ENCODE data around the gene HCFC1. TPM values are rescaled to one million over a fixed set of nuclear protein-coding genes. Genes with fewer than 3 reads are reported as not detected.

HCFC1 gene
- total RNA-seq, 1 donor from 2014 or later: 84.0 TPM

- no peak for TF ChIP-seq CTCF (IDR thresholded peaks at IDR 0.05; ENCODE audit: partially characterized antibody, unreplicated experiment)
- no peak overlapping the region for H3K4me3 Mint-ChIP-seq (ENCODE audit: unreplicated experiment)
- no peak overlapping the region for H3K27ac Mint-ChIP-seq (ENCODE audit: unreplicated experiment)
- H3K27me3 Mint-ChIP-seq (ENCODE audit: unreplicated experiment): peaks cover 3% of the 10 kb centered on the region
- peaks cover 3% of the 10 kb centered on the region for H3K4me1 Mint-ChIP-seq (ENCODE audit: low read depth, unreplicated experiment)
- H3K36me3 Mint-ChIP-seq (ENCODE audit: unreplicated experiment): no peaks in the 10 kb centered on the region
- no peak for DNase-seq
- H3K9me3 Mint-ChIP-seq (ENCODE audit: unreplicated experiment): peaks cover 5% of the 10 kb centered on the region
These were observed 19.8 kb downstream of the HCFC1 start for GRCh38 chrX:153951683-153952372.

GRCh38 chrX:153950127-153950526, 21.5 kb downstream of the HCFC1 start:
- DNase-seq: no peak
- H3K27me3 Mint-ChIP-seq (ENCODE audit: unreplicated experiment): peaks cover 3% of the 10 kb centered on the region
- TF ChIP-seq CTCF (IDR thresholded peaks at IDR 0.05; ENCODE audit: partially characterized antibody, unreplicated experiment): no peak
- peaks cover 4% of the 10 kb centered on the region for H3K9me3 Mint-ChIP-seq (ENCODE audit: unreplicated experiment)
- peaks cover 3% of the 10 kb centered on the region for H3K4me1 Mint-ChIP-seq (ENCODE audit: low read depth, unreplicated experiment)
- H3K36me3 Mint-ChIP-seq (ENCODE audit: unreplicated experiment): no peaks in the 10 kb centered on the region
- H3K4me3 Mint-ChIP-seq (ENCODE audit: unreplicated experiment): no peak overlapping the region
- H3K27ac Mint-ChIP-seq (ENCODE audit: unreplicated experiment): peak overlapping the region; percentile 55

GRCh38 chrX:153948847-153949805, 22.5 kb downstream of the HCFC1 start:
- peak overlapping the region; percentile 77 for H3K27ac Mint-ChIP-seq (ENCODE audit: unreplicated experiment)
- TF ChIP-seq CTCF (IDR thresholded peaks at IDR 0.05; ENCODE audit: partially characterized antibody, unreplicated experiment): no peak
- no peaks in the 10 kb centered on the region for H3K36me3 Mint-ChIP-seq (ENCODE audit: unreplicated experiment)
- peaks cover 3% of the 10 kb centered on the region for H3K4me1 Mint-ChIP-seq (ENCODE audit: low read depth, unreplicated experiment)
- DNase-seq: no peak
- H3K9me3 Mint-ChIP-seq (ENCODE audit: unreplicated experiment): peaks cover 2% of the 10 kb centered on the region
- no peak overlapping the region for H3K4me3 Mint-ChIP-seq (ENCODE audit: unreplicated experiment)
- H3K27me3 Mint-ChIP-seq (ENCODE audit: unreplicated experiment): peaks cover 3% of the 10 kb centered on the region

GRCh38 chrX:153948002-153948466, 23.6 kb downstream of the HCFC1 start:
- Mint-ChIP-seq H3K4me1 (ENCODE audit: low read depth, unreplicated experiment) (peaks cover 3% of the 10 kb centered on the region), H3K4me3 (ENCODE audit: unreplicated experiment) (no peak overlapping the region), H3K27ac (ENCODE audit: unreplicated experiment) (peak overlapping the region; percentile 72), H3K9me3 (ENCODE audit: unreplicated experiment) (peaks cover 2% of the 10 kb centered on the region), H3K27me3 (ENCODE audit: unreplicated experiment) (peaks cover 3% of the 10 kb centered on the region), H3K36me3 (ENCODE audit: unreplicated experiment) (no peaks in the 10 kb centered on the region)
- no peak for TF ChIP-seq CTCF (IDR thresholded peaks at IDR 0.05; ENCODE audit: partially characterized antibody, unreplicated experiment)
- DNase-seq: no peak

Measured in glutamatergic neuron (in vitro differentiated cells).